OCI-LY7 (cell line): ENCODE results near the gene SMYD3. TPM values are rescaled to one million over a fixed set of nuclear protein-coding genes. Genes with fewer than 3 reads are reported as not detected.
"Not testable (repeated sequence)": the region's sequence is repeated elsewhere in the genome, so short reads cannot be mapped to it uniquely, and the experiment has no call there.

Source experiments
- BruUV-seq: library from RNA; stranded (reverse); fragments of 400-500 nt; replicated peaks from 2 replicates; lab custom pipeline; 2021; lab: Mats Ljungman, UMichigan
- CTCF ChIA-PET: fragments of 300-600 bp; sonication (Branson Sonifier 250); formaldehyde crosslinking; loops from one replicate; lab custom pipeline; 2022; ENCODE audit warnings: antibody characterized with exemption; ENCODE audit not compliant: unreplicated experiment; lab: Charles Lee
- POLR2A ChIA-PET: fragments of 300-600 bp; sonication (Branson Sonifier 250); formaldehyde crosslinking; loops from one replicate; lab custom pipeline; 2022; ENCODE audit warnings: antibody characterized with exemption; lab: Charles Lee
- DNase-seq: peaks from one replicate; pipeline ENCODE4 v3.0.0-alpha.2; 2015; ENCODE audit warnings: low spot score
- H2AFZ ChIP-seq: fragments of 200-600 bp; sonication (generic), shearing (Covaris generic); 2 replicates; pipeline ENCODE4 v1.6.1; 2014; ENCODE audit warnings: mild to moderate bottlenecking, antibody characterized with exemption, low read length, moderate library complexity
- H3K27ac ChIP-seq: fragments of 200-600 bp; sonication (generic); 2 replicates; pipeline ENCODE4 v1.5.1; 2014; ENCODE audit warnings: mixed run types, low read depth, mild to moderate bottlenecking, moderate library complexity, low read length, inconsistent platforms; ENCODE audit not compliant: poor library complexity, severe bottlenecking
- H3K36me3 ChIP-seq: fragments of 200-600 bp; sonication (generic); 2 replicates; pipeline ENCODE4 v1.6.1; 2014; ENCODE audit warnings: mild to moderate bottlenecking, antibody characterized with exemption, low read length, moderate library complexity, mixed read lengths; ENCODE audit not compliant: insufficient read depth
- H3K4me1 ChIP-seq: fragments of 200-600 bp; sonication (generic); 2 replicates; pipeline ENCODE4 v1.5.1; 2014; ENCODE audit warnings: mild to moderate bottlenecking, low read length; ENCODE audit not compliant: insufficient read depth, poor library complexity, severe bottlenecking
- H3K4me2 ChIP-seq: fragments of 200-600 bp; sonication (generic); 2 replicates; pipeline ENCODE4 v1.6.1; 2014; ENCODE audit warnings: mild to moderate bottlenecking, low read length
- H3K4me3 ChIP-seq: fragments of 200-600 bp; sonication (generic); 2 replicates; pipeline ENCODE4 v1.5.1; 2014; ENCODE audit warnings: mild to moderate bottlenecking, low read depth, low read length; ENCODE audit not compliant: poor library complexity, severe bottlenecking
- H3K79me2 ChIP-seq: fragments of 200-600 bp; sonication (generic); 2 replicates; pipeline ENCODE4 v1.6.1; 2016; ENCODE audit warnings: low read depth, mild to moderate bottlenecking, low read length, moderate library complexity, mixed read lengths; ENCODE audit not compliant: insufficient read depth
- H3K9me2 ChIP-seq: fragments of 200-600 bp; sonication (generic); 2 replicates; pipeline ENCODE4 v1.6.1; 2016; ENCODE audit warnings: mild to moderate bottlenecking, low read length, mixed read lengths; ENCODE audit not compliant: insufficient read depth
- H3K9me3 ChIP-seq: fragments of 200-600 bp; sonication (generic); 2 replicates; pipeline ENCODE4 v1.6.1; 2014; ENCODE audit warnings: mild to moderate bottlenecking, mixed run types, low read length, mixed read lengths
- H4K20me1 ChIP-seq: fragments of 200-600 bp; sonication (generic); 2 replicates; pipeline ENCODE4 v1.6.1; 2014; ENCODE audit warnings: mild to moderate bottlenecking, antibody characterized with exemption, low read length, moderate library complexity, mixed read lengths; ENCODE audit not compliant: insufficient read depth
- EZH2phosphoT487 ChIP-seq: fragments of 200-600 bp; sonication (generic); IDR thresholded peaks from 2 replicates; pipeline ENCODE4 v1.6.1; 2018; ENCODE audit warnings: low read depth, borderline replicate concordance, mild to moderate bottlenecking, mixed run types, antibody characterized with exemption, low read length, moderate library complexity, mixed read lengths
- intact Hi-C: fragments of 100-400 bp; cut with micrococcal nuclease; formaldehyde crosslinking; loops from one replicate; pipeline ENCODE4 v1.10.0; 2022; ENCODE audit not compliant: unreplicated experiment
- total RNA-seq, 2 experiments: library from RNA; depleted of rRNA in 1 of 2; stranded (reverse); fragments of >200 nt in 1 of 2; shearing (Covaris generic) in 1 of 2; gene quantifications; 2 replicates each; pipeline ENCODE4 v1.2.3, GENCODE V29; 2014 to 2022
- TF ChIP-seq, protein P1 (sequence below): fragments of 200-600 bp; sonication (generic); conservative IDR thresholded peaks from 2 replicates; pipeline ENCODE4 v1.5.1; 2014; ENCODE audit warnings: mild to moderate bottlenecking, antibody characterized with exemption, low read length, moderate library complexity, mixed read lengths

SMYD3 gene
- total RNA-seq, 2 experiments from 2014 or later: 28.9 to 34.5 TPM

DNA sequence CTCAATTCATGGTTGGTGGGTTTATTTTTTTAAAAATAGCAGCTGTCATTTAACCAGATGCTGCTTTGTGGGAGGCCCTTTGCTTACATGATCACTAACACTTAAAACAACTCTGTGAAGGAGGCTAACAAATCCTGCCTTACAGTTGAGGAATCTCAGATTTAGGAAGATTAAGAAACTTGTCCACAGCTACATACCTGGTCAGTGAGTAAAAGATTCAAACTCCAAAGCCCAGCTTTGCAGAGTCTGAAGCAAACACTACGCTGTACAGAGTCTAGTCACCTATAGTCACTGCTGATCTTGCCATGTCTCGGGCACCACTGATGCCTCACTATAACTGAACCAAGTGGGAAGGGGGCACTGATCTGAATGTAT lies 535.4 kb downstream of the SMYD3 start:
- BruUV-seq: no TSS peak
- no peaks in the 10 kb centered on the region for H3K79me2 ChIP-seq

DNA sequence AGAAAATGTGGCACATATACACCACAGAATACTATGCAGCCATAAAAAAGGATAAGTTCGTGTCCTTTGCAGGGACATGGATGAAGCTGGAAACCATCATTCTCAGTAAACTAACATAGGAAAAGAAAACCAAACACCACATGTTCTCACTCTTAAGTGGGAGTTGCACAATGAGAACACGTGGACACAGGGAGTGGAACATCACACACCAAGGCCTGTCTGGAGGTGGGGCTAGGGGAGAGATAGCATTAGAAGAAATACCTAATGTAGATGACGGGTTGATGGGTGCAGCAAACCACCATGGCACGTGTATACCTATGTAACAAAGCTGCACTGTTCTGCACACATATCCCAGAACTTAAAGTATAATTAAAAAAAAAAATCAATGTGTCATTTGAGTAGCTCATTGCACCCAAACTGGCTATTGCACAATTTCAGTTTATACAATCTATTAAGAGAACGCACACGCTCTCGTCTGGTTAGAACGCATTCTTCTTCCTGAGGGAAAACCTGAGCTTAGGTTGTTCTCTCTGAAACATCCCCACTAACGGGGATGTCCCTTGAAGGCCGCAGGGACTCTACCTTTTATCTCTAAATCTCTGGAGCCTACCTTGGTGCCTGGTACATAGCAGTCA lies 535.9 kb downstream of the SMYD3 start:
- POLR2A ChIA-PET: interaction anchor here (0.6 to 2.5 kb wide), 2 partner anchors 13 to 19 kb away, joined by 3 to 8 read pairs; no protein-coding TSS in a partner anchor
- CTCF ChIA-PET, H3K27ac ChIP-seq, H3K4me3 ChIP-seq, H3K79me2 ChIP-seq, H3K9me2 ChIP-seq, H3K4me2 ChIP-seq, BruUV-seq, DNase-seq, H3K9me3 ChIP-seq, H3K4me1 ChIP-seq, H4K20me1 ChIP-seq, intact Hi-C loops, H3K36me3 ChIP-seq, H2AFZ ChIP-seq: not testable (repeated sequence)

More for the DNA sequence above, 535.4 kb downstream of the SMYD3 start:
- intact Hi-C loops: no loop called here
- ChIA-PET POLR2A (interaction anchor here (0.6 kb wide), 1 partner anchor 20 kb away, joined by 3 read pairs; no protein-coding TSS in a partner anchor), CTCF (no interaction called here)
- Histone ChIP-seq H3K4me1 (no peaks in the 10 kb centered on the region), H3K4me3 (no peak overlapping the region), H3K9me3 (no peaks in the 10 kb centered on the region), H2AFZ (no peak overlapping the region), H3K27ac (no peak overlapping the region), H3K36me3 (no peaks in the 10 kb centered on the region), H4K20me1 (no peaks in the 10 kb centered on the region), H3K4me2 (no peak overlapping the region), H3K9me2 (no peaks in the 10 kb centered on the region)
- DNase-seq: no peak
- TF ChIP-seq EZH2phosphoT487: no peak

DNA sequence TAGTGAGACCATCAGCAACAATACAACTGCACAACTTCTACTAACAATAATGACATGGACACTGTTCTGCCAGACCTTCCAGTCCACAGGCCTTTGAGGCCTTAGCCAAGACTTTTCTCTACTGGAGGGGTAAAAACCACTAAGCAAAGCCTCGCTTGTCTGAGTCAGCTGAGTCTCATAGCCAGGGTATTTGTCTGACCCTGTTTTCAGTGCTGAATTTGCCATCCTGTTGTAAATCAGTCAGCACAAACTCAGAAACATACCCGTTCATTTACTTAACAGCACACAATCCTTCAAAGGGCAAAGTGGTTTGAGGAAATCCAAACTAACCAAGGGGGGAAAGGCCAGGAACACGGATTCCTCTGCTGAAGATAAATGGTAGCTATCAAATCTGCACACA lies 537.8 kb downstream of the SMYD3 start:
- TF ChIP-seq, protein P1, sequence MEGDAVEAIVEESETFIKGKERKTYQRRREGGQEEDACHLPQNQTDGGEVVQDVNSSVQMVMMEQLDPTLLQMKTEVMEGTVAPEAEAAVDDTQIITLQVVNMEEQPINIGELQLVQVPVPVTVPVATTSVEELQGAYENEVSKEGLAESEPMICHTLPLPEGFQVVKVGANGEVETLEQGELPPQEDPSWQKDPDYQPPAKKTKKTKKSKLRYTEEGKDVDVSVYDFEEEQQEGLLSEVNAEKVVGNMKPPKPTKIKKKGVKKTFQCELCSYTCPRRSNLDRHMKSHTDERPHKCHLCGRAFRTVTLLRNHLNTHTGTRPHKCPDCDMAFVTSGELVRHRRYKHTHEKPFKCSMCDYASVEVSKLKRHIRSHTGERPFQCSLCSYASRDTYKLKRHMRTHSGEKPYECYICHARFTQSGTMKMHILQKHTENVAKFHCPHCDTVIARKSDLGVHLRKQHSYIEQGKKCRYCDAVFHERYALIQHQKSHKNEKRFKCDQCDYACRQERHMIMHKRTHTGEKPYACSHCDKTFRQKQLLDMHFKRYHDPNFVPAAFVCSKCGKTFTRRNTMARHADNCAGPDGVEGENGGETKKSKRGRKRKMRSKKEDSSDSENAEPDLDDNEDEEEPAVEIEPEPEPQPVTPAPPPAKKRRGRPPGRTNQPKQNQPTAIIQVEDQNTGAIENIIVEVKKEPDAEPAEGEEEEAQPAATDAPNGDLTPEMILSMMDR: no peak
- TF ChIP-seq EZH2phosphoT487: no peak
- Histone ChIP-seq H2AFZ (no peak overlapping the region), H3K9me3 (no peaks in the 10 kb centered on the region), H3K4me1 (no peaks in the 10 kb centered on the region), H3K9me2 (no peaks in the 10 kb centered on the region), H4K20me1 (no peaks in the 10 kb centered on the region), H3K79me2 (no peaks in the 10 kb centered on the region), H3K36me3 (no peaks in the 10 kb centered on the region), H3K4me3 (no peak overlapping the region), H3K27ac (no peak overlapping the region), H3K4me2 (no peak overlapping the region)
- no TSS peak for BruUV-seq
- ChIA-PET CTCF (no interaction called here), POLR2A (interaction anchor here (0.7 to 2.5 kb wide), 2 partner anchors 11 to 123 kb away, joined by 3 to 8 read pairs; no protein-coding TSS in a partner anchor)
- intact Hi-C loops: no loop called here
- DNase-seq: no peak
